H9 (cell line): Measurements from ENCODE around the gene KAZN. TPM values are rescaled to one million over a fixed set of nuclear protein-coding genes. Genes with fewer than 3 reads are reported as not detected.
"Not testable (repeated sequence)": the region's sequence is repeated elsewhere in the genome, so short reads cannot be mapped to it uniquely, and the experiment has no call there.

Experiments used
- DNase-seq: peaks from one replicate; pipeline ENCODE4 v3.0.0-alpha.2; 2017
- H2AFZ ChIP-seq: one replicate; pipeline ENCODE4 v1.6.1; 2013; ENCODE audit warnings: mild to moderate bottlenecking, low read length, control low read depth, moderate library complexity
- H2AK5ac ChIP-seq: 2 replicates; pipeline ENCODE4 v1.6.1; 2013; ENCODE audit warnings: low read length, control low read depth, mixed read lengths; ENCODE audit not compliant: insufficient read length
- H2BK120ac ChIP-seq: one replicate; pipeline ENCODE4 v1.6.1; 2013; ENCODE audit warnings: low read depth, mild to moderate bottlenecking, low read length, control low read depth, inconsistent platforms; ENCODE audit not compliant: poor library complexity, severe bottlenecking
- H2BK12ac ChIP-seq: 2 replicates; pipeline ENCODE4 v1.6.1; 2013; ENCODE audit warnings: low read length, control low read depth, mixed read lengths, low read depth; ENCODE audit not compliant: insufficient read length
- H2BK15ac ChIP-seq: 2 replicates; pipeline ENCODE4 v1.6.1; 2013; ENCODE audit warnings: low read depth, low read length, control low read depth
- H2BK20ac ChIP-seq: one replicate; pipeline ENCODE4 v1.6.1; 2013; ENCODE audit warnings: low read depth, mild to moderate bottlenecking, low read length, control low read depth, inconsistent platforms; ENCODE audit not compliant: poor library complexity, severe bottlenecking
- H2BK5ac ChIP-seq: 2 replicates; pipeline ENCODE4 v1.6.1; 2013; ENCODE audit warnings: low read length, control low read depth, mixed read lengths; ENCODE audit not compliant: insufficient read length
- H3K14ac ChIP-seq: 2 replicates; pipeline ENCODE4 v1.6.1; 2013; ENCODE audit warnings: low read length, control low read depth; ENCODE audit not compliant: insufficient read depth
- H3K18ac ChIP-seq: 2 replicates; pipeline ENCODE4 v1.6.1; 2013; ENCODE audit warnings: low read depth, mild to moderate bottlenecking, mixed read lengths, low read length, control low read depth; ENCODE audit not compliant: insufficient read length
- H3K23ac ChIP-seq: 2 replicates; pipeline ENCODE4 v1.6.1; 2013; ENCODE audit warnings: low read length, control low read depth, mixed read lengths, low read depth; ENCODE audit not compliant: insufficient read length
- H3K23me2 ChIP-seq: 2 replicates; pipeline ENCODE4 v1.6.1; 2013; ENCODE audit warnings: low read depth, mild to moderate bottlenecking, mixed read lengths, low read length, control low read depth; ENCODE audit not compliant: insufficient read length, poor library complexity, severe bottlenecking
- H3K27ac ChIP-seq: 2 replicates; pipeline ENCODE4 v1.5.1; 2013; ENCODE audit warnings: low read length, control low read depth, mixed read lengths, low read depth; ENCODE audit not compliant: insufficient read length
- H3K27me3 ChIP-seq: 2 replicates; pipeline ENCODE4 v1.6.1; 2013; ENCODE audit warnings: low read length, control low read depth, inconsistent platforms; ENCODE audit not compliant: insufficient read depth
- H3K4ac ChIP-seq: 2 replicates; pipeline ENCODE4 v1.6.1; 2013; ENCODE audit warnings: low read depth, mild to moderate bottlenecking, control low read depth, inconsistent platforms, low read length, moderate library complexity
- H3K4me1 ChIP-seq: 2 replicates; pipeline ENCODE4 v1.6.1; 2013; ENCODE audit warnings: low read length, control low read depth, inconsistent platforms; ENCODE audit not compliant: insufficient read depth
- H3K4me2 ChIP-seq: 2 replicates; pipeline ENCODE4 v1.6.1; 2013; ENCODE audit warnings: low read length, control low read depth, mixed read lengths; ENCODE audit not compliant: insufficient read length, insufficient read depth
- H3K56ac ChIP-seq: 2 replicates; pipeline ENCODE4 v1.6.1; 2013; ENCODE audit warnings: low read depth, mild to moderate bottlenecking, mixed read lengths, low read length, control low read depth; ENCODE audit not compliant: insufficient read length
- H3K79me1 ChIP-seq: 2 replicates; pipeline ENCODE4 v1.6.1; 2013; ENCODE audit warnings: low read depth, mild to moderate bottlenecking, moderate library complexity, low read length, control low read depth, inconsistent platforms; ENCODE audit not compliant: insufficient read depth, poor library complexity, severe bottlenecking
- H3K79me2 ChIP-seq: 2 replicates; pipeline ENCODE4 v1.6.1; 2013; ENCODE audit warnings: low read length, control low read depth, inconsistent platforms; ENCODE audit not compliant: insufficient read depth
- H3K9ac ChIP-seq: 2 replicates; pipeline ENCODE4 v1.6.1; 2013; ENCODE audit warnings: low read length, control low read depth, mixed read lengths; ENCODE audit not compliant: insufficient read length; ENCODE audit errors: extremely low read depth
- H3K9me3 ChIP-seq: one replicate; pipeline ENCODE4 v1.6.1; 2013; ENCODE audit warnings: low read depth, low read length, inconsistent platforms; ENCODE audit not compliant: control insufficient read depth
- H3T11ph ChIP-seq: one replicate; pipeline ENCODE4 v1.6.1; 2013; ENCODE audit warnings: mild to moderate bottlenecking, low read length, control low read depth, inconsistent platforms
- H4K20me1 ChIP-seq: one replicate; pipeline ENCODE4 v1.6.1; 2013; ENCODE audit not compliant: control insufficient read depth, insufficient read length, insufficient read depth
- H4K5ac ChIP-seq: 2 replicates; pipeline ENCODE4 v1.6.1; 2013; ENCODE audit warnings: low read depth, mild to moderate bottlenecking, mixed read lengths, low read length, control low read depth; ENCODE audit not compliant: insufficient read length
- H4K8ac ChIP-seq: replicated peaks from 2 replicates; pipeline ENCODE4 v1.6.1; 2013; ENCODE audit warnings: low read length, control low read depth, mixed read lengths, low read depth; ENCODE audit not compliant: insufficient read length
- H4K91ac ChIP-seq: 2 replicates; pipeline ENCODE4 v1.6.1; 2013; ENCODE audit warnings: low read depth, mild to moderate bottlenecking, moderate library complexity, mixed read lengths, low read length, control low read depth; ENCODE audit not compliant: insufficient read length
- H3K27ac Mint-ChIP-seq, 3 experiments: 2 replicates in 2 of 3; 3 replicates in 1 of 3; pipeline ENCODE4 v1.8.0; 2020 to 2021; ENCODE audit warnings: mixed read lengths in 3 of 3, mild to moderate bottlenecking in 1 of 3, moderate library complexity in 1 of 3
- H3K27me3 Mint-ChIP-seq: 2 replicates; pipeline ENCODE4 v1.8.0; 2021; ENCODE audit warnings: low read depth, mild to moderate bottlenecking, moderate library complexity, mixed read lengths
- H3K36me3 Mint-ChIP-seq, 3 experiments: 2 replicates in 2 of 3; 3 replicates in 1 of 3; pipeline ENCODE4 v1.8.0; 2020 to 2021; ENCODE audit warnings: low read depth in 3 of 3, mixed read lengths in 3 of 3; ENCODE audit not compliant: insufficient read depth in 1 of 3
- H3K4me1 Mint-ChIP-seq, 2 experiments: 2 replicates each; pipeline ENCODE4 v1.8.0; 2020; ENCODE audit warnings: mixed read lengths in 2 of 2
- H3K4me3 Mint-ChIP-seq, 2 experiments: 2 replicates in 1 of 2; 3 replicates in 1 of 2; pipeline ENCODE4 v1.8.0; 2020 to 2021; ENCODE audit warnings: mild to moderate bottlenecking in 2 of 2, mixed read lengths in 2 of 2, moderate library complexity in 1 of 2
- H3K9me3 Mint-ChIP-seq, 2 experiments: 2 replicates in 1 of 2; 3 replicates in 1 of 2; pipeline ENCODE4 v1.8.0; 2020; ENCODE audit warnings: mild to moderate bottlenecking in 2 of 2, mixed read lengths in 2 of 2, moderate library complexity in 1 of 2
- WGBS: extraction: QIAGEN DNeasy Blood & Tissue Kit; methylation state at CpG from one replicate; pipeline ENCODE4 v1.1.7; 2013; ENCODE audit warnings: missing lambda C conversion rate, low lambda C conversion rate, mixed read lengths; ENCODE audit not compliant: insufficient read length; ENCODE audit errors: extremely low coverage; 5-methylcytosine and 5-hydroxymethylcytosine counted together
- total RNA-seq: library from RNA; stranded (reverse); gene quantifications from 2 replicates; pipeline ENCODE4 v1.2.1, GENCODE V29; 2021
- TF ChIP-seq, protein P1 (sequence below): fragments of 200-600 bp; sonication (generic); conservative IDR thresholded peaks from 3 replicates; pipeline ENCODE4 v1.8.0; 2021; ENCODE audit warnings: antibody characterized with exemption, mild to moderate bottlenecking

The KAZN gene
- total RNA-seq, 1 experiment from 2014 or later = 7.6 TPM

DNA sequence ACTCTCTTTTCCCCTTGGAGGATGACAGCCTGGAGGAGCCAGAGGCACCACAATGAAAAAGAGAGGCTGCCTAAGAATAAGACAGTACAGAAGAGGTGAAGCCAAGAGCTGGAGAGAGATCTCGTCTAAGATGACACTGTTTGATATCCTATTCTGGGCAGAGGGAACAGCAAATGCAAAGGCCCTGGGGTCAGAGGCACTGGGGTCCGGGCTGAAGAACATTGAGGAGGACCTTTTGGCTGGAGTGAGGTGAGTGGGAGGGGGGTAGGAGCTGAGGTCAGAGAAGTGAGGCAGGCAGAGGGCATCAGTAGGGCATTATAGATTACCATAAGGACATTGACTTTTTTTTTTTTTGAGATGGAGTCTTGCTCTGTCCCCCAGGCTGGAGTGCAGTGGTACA is 535.8 kb downstream of the KAZN start:
- peaks cover 5 to 8% (median 8%) of the 10 kb centered on the region in 3 experiments for H3K36me3 Mint-ChIP-seq
- no peak for DNase-seq
- Histone ChIP-seq H3K27me3 (no peaks in the 10 kb centered on the region), H4K8ac (no peak overlapping the region), H2BK120ac (no peak overlapping the region), H3K4me1 (no peaks in the 10 kb centered on the region), H3K27ac (no peak overlapping the region), H4K20me1 (no peaks in the 10 kb centered on the region), H2AK5ac (no peak overlapping the region), H3K9me3 (no peaks in the 10 kb centered on the region), H2BK15ac (no peak overlapping the region), H3K4ac (no peak overlapping the region), H3T11ph (no peak overlapping the region), H4K5ac (no peak overlapping the region), H3K4me2 (no peak overlapping the region), H2AFZ (no peak overlapping the region), H3K56ac (no peak overlapping the region), H3K79me1 (no peaks in the 10 kb centered on the region), H3K14ac (no peak overlapping the region; the same call in 1 of the 2 replicates), H3K23ac (no peak overlapping the region), H3K79me2 (no peaks in the 10 kb centered on the region), H2BK12ac (no peak overlapping the region), H3K23me2 (no peaks in the 10 kb centered on the region), H3K9ac (no peak overlapping the region), H4K91ac (no peak overlapping the region), H3K18ac (no peak overlapping the region), H2BK5ac (no peak overlapping the region), H2BK20ac (no peak overlapping the region)
- H3K27me3 Mint-ChIP-seq = peaks cover 28% of the 10 kb centered on the region
- TF ChIP-seq, protein P1, sequence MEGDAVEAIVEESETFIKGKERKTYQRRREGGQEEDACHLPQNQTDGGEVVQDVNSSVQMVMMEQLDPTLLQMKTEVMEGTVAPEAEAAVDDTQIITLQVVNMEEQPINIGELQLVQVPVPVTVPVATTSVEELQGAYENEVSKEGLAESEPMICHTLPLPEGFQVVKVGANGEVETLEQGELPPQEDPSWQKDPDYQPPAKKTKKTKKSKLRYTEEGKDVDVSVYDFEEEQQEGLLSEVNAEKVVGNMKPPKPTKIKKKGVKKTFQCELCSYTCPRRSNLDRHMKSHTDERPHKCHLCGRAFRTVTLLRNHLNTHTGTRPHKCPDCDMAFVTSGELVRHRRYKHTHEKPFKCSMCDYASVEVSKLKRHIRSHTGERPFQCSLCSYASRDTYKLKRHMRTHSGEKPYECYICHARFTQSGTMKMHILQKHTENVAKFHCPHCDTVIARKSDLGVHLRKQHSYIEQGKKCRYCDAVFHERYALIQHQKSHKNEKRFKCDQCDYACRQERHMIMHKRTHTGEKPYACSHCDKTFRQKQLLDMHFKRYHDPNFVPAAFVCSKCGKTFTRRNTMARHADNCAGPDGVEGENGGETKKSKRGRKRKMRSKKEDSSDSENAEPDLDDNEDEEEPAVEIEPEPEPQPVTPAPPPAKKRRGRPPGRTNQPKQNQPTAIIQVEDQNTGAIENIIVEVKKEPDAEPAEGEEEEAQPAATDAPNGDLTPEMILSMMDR = no peak
- WGBS = no CpG with 5 or more reads among the region's 2 CpGs
- peaks cover 12 to 13% of the 10 kb centered on the region in 2 experiments for H3K9me3 Mint-ChIP-seq
- no peak overlapping the region for H3K4me3 Mint-ChIP-seq
- H3K27ac Mint-ChIP-seq = no peak overlapping the region
- H3K4me1 Mint-ChIP-seq = peaks cover 13 to 16% of the 10 kb centered on the region in 2 experiments

DNA sequence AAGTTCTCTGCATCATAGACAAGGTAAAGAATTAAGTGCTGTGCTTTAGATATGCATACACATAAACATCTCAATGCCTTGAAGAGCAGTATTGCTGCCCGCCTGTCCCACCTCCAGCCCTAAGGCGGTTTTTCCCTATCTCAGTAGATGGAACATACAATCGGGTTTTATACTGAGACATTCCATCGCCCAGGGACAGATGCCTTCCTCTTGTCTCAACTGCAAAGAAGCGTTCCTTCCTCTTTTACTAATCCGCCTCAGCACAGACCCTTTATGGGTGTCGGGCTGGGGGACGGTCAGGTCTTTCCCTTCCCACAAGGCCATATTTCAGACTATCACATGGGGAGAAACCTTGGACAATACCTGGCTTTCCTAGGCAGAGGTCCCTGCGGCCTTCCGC is 537.1 kb downstream of the KAZN start:
- not testable (repeated sequence) for H3K4ac ChIP-seq, H3K27ac ChIP-seq, H3K79me1 ChIP-seq, H3K9me3 Mint-ChIP-seq, H2AFZ ChIP-seq, H3K27ac Mint-ChIP-seq, H2BK15ac ChIP-seq, DNase-seq, H3K36me3 Mint-ChIP-seq, H3K9ac ChIP-seq, H2AK5ac ChIP-seq, H2BK12ac ChIP-seq, H3K18ac ChIP-seq, H3K23ac ChIP-seq, H3K27me3 ChIP-seq, H2BK120ac ChIP-seq, H4K8ac ChIP-seq, H2BK20ac ChIP-seq, H2BK5ac ChIP-seq, H4K91ac ChIP-seq, H4K20me1 ChIP-seq, H3K14ac ChIP-seq, H3K79me2 ChIP-seq, H4K5ac ChIP-seq, H3K9me3 ChIP-seq, H3K56ac ChIP-seq, H3K4me1 ChIP-seq, H3K4me2 ChIP-seq, H3K4me3 Mint-ChIP-seq, H3T11ph ChIP-seq, H3K23me2 ChIP-seq
- peaks cover 21% of the 10 kb centered on the region for H3K27me3 Mint-ChIP-seq
- no CpG with 5 or more reads among the region's 10 CpGs for WGBS
- peaks cover 21 to 22% of the 10 kb centered on the region in 2 experiments for H3K4me1 Mint-ChIP-seq
